ENCODE results near the gene ASIC1. TPM values are rescaled to one million over a fixed set of nuclear protein-coding genes. Genes with fewer than 3 reads are reported as not detected.

The ASIC1 gene
- total RNA-seq, 4 donors from 2014 or later, result 0.59 to 2.2 (median 1.5) TPM

DNA sequence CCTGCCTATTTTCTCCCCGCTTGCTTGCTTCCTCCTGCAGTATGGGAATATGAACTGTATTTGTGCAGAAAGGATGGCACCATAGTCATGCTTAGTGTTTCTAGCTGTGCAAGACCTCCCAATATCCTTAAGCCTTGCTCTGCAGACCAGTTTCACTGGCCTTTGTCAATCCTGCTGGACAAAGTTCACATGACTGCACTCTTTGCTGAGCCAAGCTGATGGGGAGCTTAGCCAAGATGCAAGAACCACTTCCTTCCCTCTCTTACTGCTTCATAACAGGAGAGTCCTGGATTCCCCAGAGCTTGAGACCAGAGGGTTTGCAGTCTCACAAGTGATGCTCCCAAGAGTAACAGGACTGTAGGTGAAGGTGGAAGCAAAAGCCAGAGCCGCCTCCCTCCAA, 3.8 kb downstream of the ASIC1 start:
- H3K9me3 ChIP-seq, result no peaks in the 10 kb centered on the region
- no peak overlapping the region for H3K4me3 ChIP-seq
- TF ChIP-seq, protein P1, sequence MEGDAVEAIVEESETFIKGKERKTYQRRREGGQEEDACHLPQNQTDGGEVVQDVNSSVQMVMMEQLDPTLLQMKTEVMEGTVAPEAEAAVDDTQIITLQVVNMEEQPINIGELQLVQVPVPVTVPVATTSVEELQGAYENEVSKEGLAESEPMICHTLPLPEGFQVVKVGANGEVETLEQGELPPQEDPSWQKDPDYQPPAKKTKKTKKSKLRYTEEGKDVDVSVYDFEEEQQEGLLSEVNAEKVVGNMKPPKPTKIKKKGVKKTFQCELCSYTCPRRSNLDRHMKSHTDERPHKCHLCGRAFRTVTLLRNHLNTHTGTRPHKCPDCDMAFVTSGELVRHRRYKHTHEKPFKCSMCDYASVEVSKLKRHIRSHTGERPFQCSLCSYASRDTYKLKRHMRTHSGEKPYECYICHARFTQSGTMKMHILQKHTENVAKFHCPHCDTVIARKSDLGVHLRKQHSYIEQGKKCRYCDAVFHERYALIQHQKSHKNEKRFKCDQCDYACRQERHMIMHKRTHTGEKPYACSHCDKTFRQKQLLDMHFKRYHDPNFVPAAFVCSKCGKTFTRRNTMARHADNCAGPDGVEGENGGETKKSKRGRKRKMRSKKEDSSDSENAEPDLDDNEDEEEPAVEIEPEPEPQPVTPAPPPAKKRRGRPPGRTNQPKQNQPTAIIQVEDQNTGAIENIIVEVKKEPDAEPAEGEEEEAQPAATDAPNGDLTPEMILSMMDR (IDR thresholded peaks at IDR 0.05), result no peak
- no peak for TF ChIP-seq POLR2AphosphoS5 (IDR thresholded peaks at IDR 0.05)
- TF ChIP-seq EP300 (IDR thresholded peaks at IDR 0.05), result no peak
- no peak for TF ChIP-seq POLR2A (IDR thresholded peaks at IDR 0.05)
- H3K27ac ChIP-seq, result no peak overlapping the region
- 96% methylated on average over 2 of the region's 2 CpGs for WGBS
- H3K4me1 ChIP-seq, result peaks cover 15% of the 10 kb centered on the region
- H3K27me3 ChIP-seq, result no peaks in the 10 kb centered on the region
- DNase-seq (ENCODE audit: low spot score in 2 of 2), result no peak
- H3K36me3 ChIP-seq, result no peaks in the 10 kb centered on the region

DNA sequence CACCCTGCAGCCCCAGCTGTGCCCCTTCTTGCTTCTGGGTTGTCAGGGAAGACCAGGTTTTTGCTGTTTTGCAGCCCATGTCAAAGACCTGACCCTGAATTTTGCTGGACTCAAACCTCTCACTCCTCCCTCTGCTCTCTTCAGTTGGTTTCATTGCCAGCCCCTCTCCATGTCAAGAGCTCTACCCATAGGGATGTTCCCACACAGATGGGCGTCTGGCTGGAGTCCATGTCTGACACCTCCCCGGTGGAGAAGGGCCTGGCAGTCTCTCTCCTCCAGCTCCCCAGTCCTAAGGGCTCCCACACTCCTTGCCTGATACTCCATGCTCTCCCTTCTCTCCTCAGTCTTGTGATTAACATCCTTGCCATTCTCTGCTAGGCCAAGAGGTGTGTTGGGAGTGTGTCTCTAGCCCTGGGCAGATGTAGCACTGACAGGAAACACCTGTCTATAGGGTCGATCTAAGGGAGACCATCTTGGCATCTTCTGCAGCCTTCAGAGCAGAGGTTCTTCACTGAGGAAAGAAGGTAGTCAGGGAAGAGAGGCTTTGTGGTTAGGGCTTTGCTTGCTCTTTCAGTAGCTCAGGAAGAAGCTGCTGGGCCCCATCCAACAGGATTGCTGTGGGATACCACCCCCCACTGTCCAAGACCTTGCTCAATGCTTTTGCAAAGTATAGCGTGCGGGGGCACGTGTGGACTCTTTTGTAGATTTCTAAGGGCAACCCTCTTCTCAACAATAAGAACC, 4.7 kb downstream of the ASIC1 start:
- H3K27ac ChIP-seq, result no peak overlapping the region
- no peak for DNase-seq (ENCODE audit: low spot score in 2 of 2)
- no peaks in the 10 kb centered on the region for H3K9me3 ChIP-seq
- H3K4me3 ChIP-seq, result no peak overlapping the region
- peaks cover 6% of the 10 kb centered on the region for H3K4me1 ChIP-seq
- 67% methylated on average over 6 of the region's 6 CpGs for WGBS
- H3K27me3 ChIP-seq, result no peaks in the 10 kb centered on the region
- no peak for TF ChIP-seq POLR2AphosphoS5 (IDR thresholded peaks at IDR 0.05)
- no peaks in the 10 kb centered on the region for H3K36me3 ChIP-seq

DNA sequence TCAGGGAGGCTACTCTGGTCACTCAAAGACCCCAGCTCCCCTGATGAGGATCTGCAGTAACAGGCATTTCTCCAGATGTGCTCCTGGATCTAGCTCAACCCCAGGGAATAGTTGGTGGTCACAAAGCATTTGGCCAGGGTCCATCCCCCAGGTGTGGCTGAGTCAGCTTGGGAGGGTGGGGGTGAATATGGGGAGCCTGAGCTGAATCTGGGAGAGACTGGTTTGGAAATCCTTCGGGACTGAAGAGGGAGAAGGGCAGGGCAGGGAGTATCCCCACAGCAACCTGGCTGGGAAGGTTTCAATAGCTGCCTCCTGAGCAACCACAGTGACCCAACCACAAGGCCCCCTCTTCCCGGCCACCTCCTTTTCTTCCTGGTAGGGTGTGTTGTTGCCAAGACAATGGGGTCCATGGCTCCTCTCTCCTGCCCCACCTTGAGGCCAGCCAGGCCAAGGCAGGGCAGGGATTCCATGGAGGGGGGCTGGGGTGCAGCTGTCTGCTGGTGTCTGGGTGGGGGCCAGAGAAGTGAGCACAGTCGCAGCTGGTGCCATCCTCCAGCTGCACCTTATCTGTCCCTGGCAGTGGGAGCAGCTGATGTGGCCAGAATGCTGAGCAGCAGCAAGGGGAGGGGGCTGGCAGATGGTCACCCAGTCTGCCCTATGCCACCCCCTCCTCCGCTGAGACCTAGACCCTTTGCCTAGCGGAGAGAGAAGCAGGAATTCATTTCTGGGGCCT, 5.5 kb downstream of the ASIC1 start:
- Histone ChIP-seq H3K9me3 (no peaks in the 10 kb centered on the region), H3K4me1 (peaks cover 3% of the 10 kb centered on the region), H3K27me3 (no peaks in the 10 kb centered on the region), H3K36me3 (no peaks in the 10 kb centered on the region), H3K4me3 (no peak overlapping the region), H3K27ac (no peak overlapping the region)
- DNase-seq (ENCODE audit: low spot score in 2 of 2), result no peak
- TF ChIP-seq EP300 (IDR thresholded peaks at IDR 0.05) (no peak), POLR2AphosphoS5 (IDR thresholded peaks at IDR 0.05) (no peak), POLR2A (IDR thresholded peaks at IDR 0.05) (no peak)
- TF ChIP-seq, protein P1 (IDR thresholded peaks at IDR 0.05), result no peak
- WGBS, result 80% methylated on average over 4 of the region's 5 CpGs

DNA sequence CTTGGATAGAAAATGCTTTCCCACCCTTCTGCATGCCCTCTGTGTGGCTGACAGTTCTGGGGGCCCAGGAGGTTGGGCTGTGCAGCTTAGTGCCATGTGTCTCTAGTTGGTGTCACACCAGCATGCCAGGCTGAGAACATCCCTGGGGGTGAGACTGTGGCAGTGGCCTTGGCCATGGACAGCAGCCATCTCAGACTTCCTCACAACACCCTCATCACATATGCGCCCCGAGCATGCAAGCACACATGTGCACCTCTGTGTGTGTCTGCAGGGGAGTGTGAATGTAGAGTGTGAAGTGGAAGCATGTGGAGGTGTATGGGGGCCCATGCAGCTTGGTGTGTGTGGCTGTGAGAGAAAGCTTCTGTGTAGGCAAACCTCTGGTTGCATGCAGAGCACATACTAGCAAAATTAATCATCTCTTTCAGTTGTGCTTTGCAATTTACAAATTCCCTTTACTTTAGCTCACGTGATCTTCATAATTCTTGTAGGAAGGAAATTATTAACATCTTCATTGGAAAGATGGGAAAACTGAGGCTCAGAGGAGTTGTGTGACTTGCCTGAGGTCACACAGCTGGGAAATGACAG, 8.4 kb downstream of the ASIC1 start:
- H3K27ac ChIP-seq, result no peak overlapping the region
- TF ChIP-seq POLR2AphosphoS5 (IDR thresholded peaks at IDR 0.05) (no peak), EP300 (IDR thresholded peaks at IDR 0.05) (no peak), POLR2A (IDR thresholded peaks at IDR 0.05) (no peak)
- TF ChIP-seq, protein P1 (IDR thresholded peaks at IDR 0.05), result no peak
- WGBS, result 100% methylated on average over 1 of the region's 3 CpGs
- no peaks in the 10 kb centered on the region for H3K36me3 ChIP-seq
- no peak overlapping the region for H3K4me3 ChIP-seq
- DNase-seq (ENCODE audit: low spot score in 2 of 2), result no peak
- H3K9me3 ChIP-seq, result no peaks in the 10 kb centered on the region
- H3K4me1 ChIP-seq, result peaks cover 8% of the 10 kb centered on the region
- no peaks in the 10 kb centered on the region for H3K27me3 ChIP-seq

DNA sequence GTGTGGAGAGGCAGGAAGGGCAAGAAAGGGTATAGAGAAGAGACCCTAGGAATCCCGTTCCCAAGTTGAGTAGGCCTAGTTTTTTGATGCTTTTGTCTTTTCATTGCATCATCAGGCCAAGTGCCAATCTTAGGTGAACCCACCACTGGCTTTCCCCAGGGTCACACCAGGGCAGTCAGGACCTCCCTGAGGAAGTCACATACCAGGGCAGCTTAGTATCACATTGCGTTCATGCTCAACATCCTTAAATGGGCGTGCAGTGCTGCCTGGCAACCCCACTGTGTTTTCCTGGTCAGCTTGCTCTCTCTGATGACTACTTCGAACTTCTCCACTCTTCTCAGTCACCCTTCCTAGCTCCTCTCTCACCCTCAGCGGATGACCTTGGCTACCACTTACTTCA, 9.0 kb downstream of the ASIC1 start:
- Histone ChIP-seq H3K9me3 (no peaks in the 10 kb centered on the region), H3K27me3 (no peaks in the 10 kb centered on the region), H3K4me1 (peaks cover 10% of the 10 kb centered on the region), H3K36me3 (no peaks in the 10 kb centered on the region), H3K4me3 (no peak overlapping the region), H3K27ac (no peak overlapping the region)
- 49% methylated on average over 5 of the region's 5 CpGs for WGBS
- no peak for DNase-seq (ENCODE audit: low spot score in 2 of 2)
- TF ChIP-seq POLR2AphosphoS5 (IDR thresholded peaks at IDR 0.05), result no peak

DNA sequence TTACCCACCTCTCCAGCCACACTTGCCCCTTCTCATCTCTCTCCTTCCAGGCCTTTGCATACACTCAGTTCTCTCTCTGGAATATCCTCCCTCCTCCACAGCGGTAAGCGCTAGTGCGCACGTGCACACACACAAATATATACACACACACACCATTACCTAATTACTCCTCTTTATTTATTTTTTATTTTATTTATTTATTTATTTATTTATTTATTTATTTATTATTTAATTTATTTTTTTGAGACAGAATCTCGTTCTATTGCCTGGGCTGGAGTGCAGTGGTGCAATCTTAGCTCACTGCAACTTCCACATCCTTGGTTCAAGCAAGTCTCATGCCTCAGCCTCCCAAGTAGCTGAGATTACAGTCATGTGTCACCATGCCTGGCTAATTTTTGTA, 11.7 kb downstream of the ASIC1 start:
- WGBS, result 97% methylated on average over 5 of the region's 5 CpGs
- H3K27me3 ChIP-seq, result no peaks in the 10 kb centered on the region

More for the DNA sequence above, 11.7 kb downstream of the ASIC1 start:
- Histone ChIP-seq H3K4me3 (no peak overlapping the region), H3K27ac (no peak overlapping the region), H3K36me3 (no peaks in the 10 kb centered on the region), H3K9me3 (no peaks in the 10 kb centered on the region), H3K4me1 (peaks cover 10% of the 10 kb centered on the region)
- no peak for DNase-seq (ENCODE audit: low spot score in 2 of 2)
- TF ChIP-seq POLR2AphosphoS5 (IDR thresholded peaks at IDR 0.05), result no peak
- no peak for TF ChIP-seq EP300 (IDR thresholded peaks at IDR 0.05)
- no peak for TF ChIP-seq POLR2A (IDR thresholded peaks at IDR 0.05)
- TF ChIP-seq, protein P1 (IDR thresholded peaks at IDR 0.05), result no peak
